ENCODE measurements around the gene HCN4. TPM values are rescaled to one million over a fixed set of nuclear protein-coding genes. Genes with fewer than 3 reads are reported as not detected.

Gene HCN4
- total RNA-seq, 4 donors from 2014 or later, result 0.18 to 0.85 TPM; not detected in 2

DNA sequence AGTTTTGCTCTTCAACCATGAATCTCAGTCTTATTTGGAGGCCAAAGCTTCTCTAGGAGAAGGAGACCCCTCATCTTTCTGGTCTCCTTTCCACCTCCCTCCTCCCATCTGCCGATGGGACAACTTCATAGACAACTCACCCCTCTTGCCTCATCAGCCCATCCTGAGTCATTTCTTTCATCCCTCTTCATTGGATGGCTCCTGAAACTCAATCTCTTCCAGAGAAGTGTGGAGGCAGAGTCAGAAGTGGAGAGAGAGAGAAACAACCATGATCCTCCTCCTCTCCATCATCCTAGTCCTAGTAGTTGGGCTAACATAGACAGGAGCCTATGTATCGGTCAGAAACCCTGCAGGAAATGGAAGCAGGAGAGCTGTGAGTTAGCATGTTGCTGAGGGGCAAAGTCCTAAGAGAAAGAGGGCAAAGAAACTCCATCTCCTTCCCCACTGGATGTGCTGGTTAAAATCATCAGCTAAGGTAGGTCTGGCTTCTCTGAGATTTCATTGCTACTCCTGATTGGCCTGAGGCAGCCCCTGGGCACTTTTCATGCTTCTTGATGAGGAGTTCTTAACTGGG is 21.3 kb upstream of the HCN4 start:
- no peaks in the 10 kb centered on the region for H3K27me3 ChIP-seq
- DNase-seq, result no peak

DNA sequence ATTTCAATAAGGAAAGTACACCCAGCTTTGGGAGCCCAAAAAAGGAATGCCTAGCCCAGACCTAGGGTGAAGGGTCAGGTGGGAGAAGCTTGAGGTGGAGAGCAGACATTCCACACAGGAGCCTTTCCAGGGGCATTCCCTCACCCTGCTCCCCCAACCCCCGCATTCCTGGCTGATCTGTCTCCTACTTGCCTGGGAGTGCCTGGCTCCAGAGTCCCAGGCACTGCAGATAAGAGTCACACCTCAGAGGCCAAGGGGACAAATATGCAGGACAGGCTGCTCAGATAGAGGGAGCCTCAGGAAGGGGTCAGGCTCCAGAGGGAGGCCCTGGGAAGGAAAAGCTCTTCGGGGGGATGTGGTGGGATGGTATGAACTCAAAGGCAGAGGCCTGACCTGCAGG is 20.8 kb upstream of the HCN4 start:
- Histone ChIP-seq H3K27ac (no peak overlapping the region), H3K27me3 (no peaks in the 10 kb centered on the region), H3K36me3 (no peaks in the 10 kb centered on the region), H3K4me3 (no peak overlapping the region), H3K9me3 (no peaks in the 10 kb centered on the region), H3K4me1 (peaks cover 0 to 7% (median 0%) of the 10 kb centered on the region in 4 donors)
- TF ChIP-seq POLR2A (IDR thresholded peaks at IDR 0.05) (no peak), CTCF (IDR thresholded peaks at IDR 0.05) (no peak)
- DNase-seq, result no peak

More for the DNA sequence above, 21.3 kb upstream of the HCN4 start:
- no peak for TF ChIP-seq CTCF (IDR thresholded peaks at IDR 0.05)
- no peak for TF ChIP-seq POLR2A (IDR thresholded peaks at IDR 0.05)
- no peak overlapping the region for H3K27ac ChIP-seq
- H3K36me3 ChIP-seq, result no peaks in the 10 kb centered on the region
- peaks cover 0 to 7% (median 0%) of the 10 kb centered on the region in 4 donors for H3K4me1 ChIP-seq
- no peak overlapping the region for H3K4me3 ChIP-seq
- H3K9me3 ChIP-seq, result no peaks in the 10 kb centered on the region

GRCh38 chr15:73388256-73388781 is 19.6 kb upstream of the HCN4 start:
- TF ChIP-seq POLR2A (IDR thresholded peaks at IDR 0.05) (no peak), CTCF (IDR thresholded peaks at IDR 0.05) (no peak)
- Histone ChIP-seq H3K27ac (no peak overlapping the region), H3K4me1 (peaks cover 0 to 7% (median 0%) of the 10 kb centered on the region in 4 donors), H3K9me3 (no peaks in the 10 kb centered on the region), H3K4me3 (no peak overlapping the region), H3K36me3 (no peaks in the 10 kb centered on the region), H3K27me3 (no peaks in the 10 kb centered on the region)
- DNase-seq, result no peak

GRCh38 chr15:73387507-73388255 is 18.9 kb upstream of the HCN4 start:
- Histone ChIP-seq H3K36me3 (no peaks in the 10 kb centered on the region), H3K4me1 (peaks cover 0 to 7% (median 0%) of the 10 kb centered on the region in 4 donors), H3K27me3 (no peaks in the 10 kb centered on the region), H3K4me3 (no peak overlapping the region), H3K9me3 (no peaks in the 10 kb centered on the region), H3K27ac (no peak overlapping the region)
- no peak for DNase-seq
- no peak for TF ChIP-seq CTCF (IDR thresholded peaks at IDR 0.05)
- TF ChIP-seq POLR2A (IDR thresholded peaks at IDR 0.05), result no peak

GRCh38 chr15:73386886-73387506 is 18.2 kb upstream of the HCN4 start:
- Histone ChIP-seq H3K36me3 (no peaks in the 10 kb centered on the region), H3K4me1 (peaks cover 0 to 7% (median 0%) of the 10 kb centered on the region in 4 donors), H3K4me3 (no peak overlapping the region), H3K27me3 (no peaks in the 10 kb centered on the region), H3K27ac (no peak overlapping the region), H3K9me3 (no peaks in the 10 kb centered on the region)
- TF ChIP-seq POLR2A (IDR thresholded peaks at IDR 0.05) (no peak), CTCF (IDR thresholded peaks at IDR 0.05) (no peak)
- DNase-seq, result no peak

Measured in Peyer's patch (tissue), 4 donors.